ENCODE measurements around the gene IL1A. TPM values are rescaled to one million over a fixed set of nuclear protein-coding genes. Genes with fewer than 3 reads are reported as not detected.

IL1A gene
- total and polyA plus RNA-seq, 9 of the 15 experiments (the other 6 are each of a cell fraction or from before 2014, with no cell fraction given) = 0.03 to 0.27 (median 0.14) TPM; not detected in 2

GRCh38 chr2:112793449-112793978 lies 9.2 kb upstream of the IL1A start:
- ChIA-PET CTCF (ENCODE audit: low intra/inter-chr PET ratio) (no interaction called here), POLR2A (interaction anchor here (2.0 kb wide), 1 partner anchor 11 kb away, joined by 7 read pairs; no protein-coding TSS in a partner anchor)
- H3K9ac ChIP-seq (ENCODE audit: insufficient read depth in 1 of 2, low read depth in 2 of 2, low read length in 2 of 2) = peak overlapping the region in 1 of 2 experiments; percentile 62; a peak in 2 of 4 replicates
- no peak for TF ChIP-seq ZFP91 (CRISPR knock-in tag; IDR thresholded peaks at IDR 0.05)
- no peak for TF ChIP-seq NR2C1 (IDR thresholded peaks at IDR 0.05)
- TF ChIP-seq NR2C1 (tag; IDR thresholded peaks at IDR 0.05) = peak; percentile 66
- TF ChIP-seq BRD4 (IDR thresholded peaks at IDR 0.05) = peak; percentile 56; the same call in 1 of the 2 replicates
- 0 out of 2 replicates have a peak, but pooled peaks have one; percentile 5 for TF ChIP-seq ZBTB12 (CRISPR knock-in tag; IDR thresholded peaks at IDR 0.05)
- TF ChIP-seq PYGO2 (tag; IDR thresholded peaks at IDR 0.05) = 0 out of 2 replicates have a peak, but pooled peaks have one; percentile 46
- TF ChIP-seq CREBBP (IDR thresholded peaks at IDR 0.05; ENCODE audit: low read depth, low read length) = no peak
- TF ChIP-seq ZNF384 (IDR thresholded peaks at IDR 0.05; ENCODE audit: low read depth, low read length) = no peak
- peak; percentile 76; the same call in 1 of the 2 replicates for TF ChIP-seq ZNF311 (CRISPR knock-in tag; IDR thresholded peaks at IDR 0.05)
- no peak for TF ChIP-seq TCF7L2 (IDR thresholded peaks at IDR 0.05; ENCODE audit: low read depth, low read length)
- TF ChIP-seq IRF9 (tag; IDR thresholded peaks at IDR 0.05) = no peak
- peak; percentile 82; the same call in 1 of the 2 replicates for TF ChIP-seq ZNF584 (CRISPR knock-in tag; IDR thresholded peaks at IDR 0.05; ENCODE audit: low read depth)
- TF ChIP-seq MAFG (tag; conservative IDR thresholded peaks at IDR 0.05) = no peak
- TF ChIP-seq CBX5 (IDR thresholded peaks at IDR 0.05; ENCODE audit: borderline replicate concordance, low read depth) = no peak
- peak; percentile 68 for TF ChIP-seq SMAD4 (CRISPR knock-in tag; conservative IDR thresholded peaks at IDR 0.05)
- no peak for TF ChIP-seq GTF2E2 (tag; IDR thresholded peaks at IDR 0.05)
- no peak for TF ChIP-seq ARID3A (IDR thresholded peaks at IDR 0.05; ENCODE audit: borderline replicate concordance, low read depth, low read length)
- TF ChIP-seq U2AF2 (optimal IDR thresholded peaks at IDR 0.05; ENCODE audit: low read depth, low read length) = no peak
- no peak for TF ChIP-seq ZKSCAN3 (CRISPR knock-in tag; IDR thresholded peaks at IDR 0.05)

More at GRCh38 chr2:112793449-112793978, 9.2 kb upstream of the IL1A start:
- Histone ChIP-seq H3K4me1 (replicated peaks in 1 of 2; ENCODE audit: control insufficient read depth in 2 of 2, insufficient read depth in 2 of 2, low read length in 2 of 2) (peaks cover 3 to 31% of the 10 kb centered on the region in 2 experiments), H2AFZ (ENCODE audit: low read depth, low read length) (peak overlapping the region; percentile 53), H3K27me3 (ENCODE audit: control insufficient read depth in 2 of 2, insufficient read depth in 2 of 2, low read length in 2 of 2) (no peaks in the 10 kb centered on the region), H3K9me3 (replicated peaks; ENCODE audit: control insufficient read depth, insufficient read depth, low read depth, low read length) (0 out of 2 replicates have a peak, but pooled peaks cover 4% of the 10 kb centered on the region), H3K27ac (ENCODE audit: extremely low read depth, low read depth, low read length) (peak overlapping the region; percentile 81), H3K4me3 (no peak overlapping the region), H3K36me3 (ENCODE audit: control insufficient read depth, insufficient read depth, low read length) (no peaks in the 10 kb centered on the region), H4K20me1 (replicated peaks; ENCODE audit: control insufficient read depth, insufficient read depth, low read length) (no peaks in the 10 kb centered on the region), H3K9me1 (ENCODE audit: control insufficient read depth, insufficient read depth, low read length) (no peaks in the 10 kb centered on the region), H3K4me2 (ENCODE audit: insufficient read depth, low read length) (no peak overlapping the region), H3K79me2 (ENCODE audit: control insufficient read depth, insufficient read depth, low read length) (no peaks in the 10 kb centered on the region)
- in situ Hi-C loops (cut with MboI) = no loop called here
- DNase-seq (ENCODE audit: extremely low read depth in 1 of 4, low spot score in 3 of 4) (no peak), ATAC-seq (no peak), FAIRE-seq (no peak)
- WGBS (ENCODE audit: insufficient coverage, low coverage, missing lambda C conversion rate) = 60% methylated on average over 3 of the region's 3 CpGs
- TSS peak; percentile 88 for BruUV-seq (replicated peaks)
- intact Hi-C loops (cut with micrococcal nuclease) = no loop called here

All from K562 (cell line).